Mesendoderm (in vitro differentiated cells): ENCODE data around the gene APOA4.

Source experiments
- DNase-seq: peaks from one replicate; pipeline ENCODE4 v3.0.0; 2013
- H2AK5ac ChIP-seq: 2 replicates; pipeline ENCODE4 v1.6.1; 2013; ENCODE audit warnings: low read length, inconsistent platforms
- H2BK120ac ChIP-seq: 2 replicates; pipeline ENCODE4 v1.6.1; 2013; ENCODE audit warnings: low read depth, mild to moderate bottlenecking, low read length, moderate library complexity, mixed read lengths
- H2BK15ac ChIP-seq: replicated peaks from 2 replicates; pipeline ENCODE4 v1.6.1; 2013; ENCODE audit warnings: low read depth, mild to moderate bottlenecking, moderate library complexity
- H2BK5ac ChIP-seq: 2 replicates; pipeline ENCODE4 v1.6.1; 2013; ENCODE audit warnings: low read length, inconsistent platforms
- H3K18ac ChIP-seq: 2 replicates; pipeline ENCODE4 v1.6.1; 2013; ENCODE audit warnings: mild to moderate bottlenecking, low read length, mixed read lengths
- H3K23ac ChIP-seq: one replicate; pipeline ENCODE4 v1.6.1; 2013; ENCODE audit warnings: low read length
- H3K27ac ChIP-seq: 2 replicates; pipeline ENCODE4 v1.5.1; 2013; ENCODE audit warnings: low read depth, mild to moderate bottlenecking, inconsistent platforms, low read length, moderate library complexity
- H3K27me3 ChIP-seq: 2 replicates; pipeline ENCODE4 v1.6.1; 2013; ENCODE audit warnings: low read length, control low read depth, mild to moderate bottlenecking, inconsistent platforms; ENCODE audit not compliant: insufficient read depth, poor library complexity
- H3K36me3 ChIP-seq: 2 replicates; pipeline ENCODE4 v1.6.1; 2013; ENCODE audit warnings: low read length, inconsistent platforms; ENCODE audit not compliant: control insufficient read depth, insufficient read depth
- H3K4ac ChIP-seq: one replicate; pipeline ENCODE4 v1.6.1; 2013; ENCODE audit warnings: low read depth, mild to moderate bottlenecking, low read length, moderate library complexity
- H3K4me1 ChIP-seq: 2 replicates; pipeline ENCODE4 v1.6.1; 2013; ENCODE audit warnings: low read depth, low read length, inconsistent platforms; ENCODE audit not compliant: control insufficient read depth
- H3K4me2 ChIP-seq: 2 replicates; pipeline ENCODE4 v1.6.1; 2013; ENCODE audit warnings: low read length
- H3K4me3 ChIP-seq: 2 replicates; pipeline ENCODE4 v1.5.1; 2013; ENCODE audit warnings: mild to moderate bottlenecking, low read length
- H3K56ac ChIP-seq: one replicate; pipeline ENCODE4 v1.6.1; 2013; ENCODE audit warnings: low read length
- H3K79me1 ChIP-seq: 2 replicates; pipeline ENCODE4 v1.6.1; 2013; ENCODE audit warnings: low read length, inconsistent platforms
- H3K79me2 ChIP-seq: 2 replicates; pipeline ENCODE4 v1.6.1; 2013; ENCODE audit warnings: mild to moderate bottlenecking, low read length; ENCODE audit not compliant: control insufficient read depth, insufficient read depth
- H3K9ac ChIP-seq: 2 replicates; pipeline ENCODE4 v1.6.1; 2013; ENCODE audit warnings: low read length, inconsistent platforms
- H4K5ac ChIP-seq: one replicate; pipeline ENCODE4 v1.6.1; 2013; ENCODE audit warnings: low read length
- H4K8ac ChIP-seq: one replicate; pipeline ENCODE4 v1.6.1; 2013; ENCODE audit warnings: low read depth, mild to moderate bottlenecking, control low read depth, low read length, moderate library complexity
- WGBS: extraction: QIAGEN DNeasy Blood & Tissue Kit; methylation state at CpG from one replicate; pipeline ENCODE4 v1.1.7; 2013; ENCODE audit warnings: low lambda C conversion rate, missing lambda C conversion rate; ENCODE audit not compliant: insufficient coverage; ENCODE audit errors: extremely low coverage; 5-methylcytosine and 5-hydroxymethylcytosine counted together

APOA4 gene

GRCh38 chr11:116849060-116849459 lies 26.0 kb upstream of the APOA4 start:
- Histone ChIP-seq H3K36me3 (peaks cover 2% of the 10 kb centered on the region), H3K79me1 (no peaks in the 10 kb centered on the region)

GRCh38 chr11:116847612-116848011 lies 24.5 kb upstream of the APOA4 start:
- Histone ChIP-seq H3K79me1 (no peaks in the 10 kb centered on the region), H2BK5ac (no peak overlapping the region), H4K8ac (no peak overlapping the region), H3K27ac (no peak overlapping the region), H2BK120ac (no peak overlapping the region), H2AK5ac (no peak overlapping the region), H3K36me3 (peaks cover 2% of the 10 kb centered on the region), H2BK15ac (no peak overlapping the region), H3K4ac (no peak overlapping the region), H3K56ac (no peak overlapping the region), H3K27me3 (no peaks in the 10 kb centered on the region), H3K79me2 (no peaks in the 10 kb centered on the region), H3K18ac (no peak overlapping the region), H3K4me3 (no peak overlapping the region), H3K23ac (no peak overlapping the region), H3K9ac (no peak overlapping the region), H3K4me1 (no peaks in the 10 kb centered on the region), H3K4me2 (no peak overlapping the region), H4K5ac (no peak overlapping the region)
- no CpG with 5 or more reads among the region's 4 CpGs for WGBS
- no peak for DNase-seq

More at GRCh38 chr11:116849060-116849459, 26.0 kb upstream of the APOA4 start:
- Histone ChIP-seq H3K4me3 (no peak overlapping the region), H3K27me3 (no peaks in the 10 kb centered on the region), H3K4me2 (no peak overlapping the region), H3K4me1 (no peaks in the 10 kb centered on the region), H3K18ac (no peak overlapping the region), H3K23ac (no peak overlapping the region), H4K5ac (no peak overlapping the region), H2BK120ac (no peak overlapping the region), H3K4ac (no peak overlapping the region), H3K79me2 (no peaks in the 10 kb centered on the region), H3K56ac (no peak overlapping the region), H2BK5ac (no peak overlapping the region), H2BK15ac (no peak overlapping the region), H3K9ac (no peak overlapping the region), H2AK5ac (no peak overlapping the region), H4K8ac (no peak overlapping the region), H3K27ac (no peak overlapping the region)
- no CpG with 5 or more reads among the region's 12 CpGs for WGBS
- no peak for DNase-seq

- Histone ChIP-seq H2AK5ac (no peak overlapping the region), H3K27me3 (no peaks in the 10 kb centered on the region), H2BK5ac (no peak overlapping the region), H3K9ac (no peak overlapping the region), H3K79me1 (no peaks in the 10 kb centered on the region), H3K36me3 (peaks cover 2% of the 10 kb centered on the region), H3K27ac (no peak overlapping the region), H3K23ac (no peak overlapping the region), H2BK120ac (no peak overlapping the region), H3K4me3 (no peak overlapping the region), H3K79me2 (no peaks in the 10 kb centered on the region), H3K4me2 (no peak overlapping the region), H4K8ac (no peak overlapping the region), H3K18ac (no peak overlapping the region), H3K4ac (no peak overlapping the region), H3K56ac (no peak overlapping the region), H4K5ac (no peak overlapping the region), H3K4me1 (no peaks in the 10 kb centered on the region), H2BK15ac (no peak overlapping the region)
- WGBS, result no CpG with 5 or more reads among the region's 4 CpGs
- DNase-seq, result no peak
Observed at GRCh38 chr11:116844722-116845121, 21.6 kb upstream of the APOA4 start.

GRCh38 chr11:116843661-116844060 lies 20.6 kb upstream of the APOA4 start:
- Histone ChIP-seq H2BK120ac (no peak overlapping the region), H3K36me3 (peaks cover 2% of the 10 kb centered on the region), H4K8ac (no peak overlapping the region), H3K27ac (no peak overlapping the region), H3K23ac (no peak overlapping the region), H3K56ac (no peak overlapping the region), H3K79me1 (no peaks in the 10 kb centered on the region), H3K27me3 (no peaks in the 10 kb centered on the region), H2BK5ac (no peak overlapping the region), H4K5ac (no peak overlapping the region), H3K4me3 (no peak overlapping the region), H3K18ac (no peak overlapping the region), H3K9ac (no peak overlapping the region), H2AK5ac (no peak overlapping the region), H2BK15ac (no peak overlapping the region), H3K4me1 (no peaks in the 10 kb centered on the region), H3K4ac (no peak overlapping the region), H3K4me2 (no peak overlapping the region), H3K79me2 (no peaks in the 10 kb centered on the region)
- no peak for DNase-seq
- WGBS, result no CpG with 5 or more reads among the region's 9 CpGs

GRCh38 chr11:116842909-116843308 lies 19.8 kb upstream of the APOA4 start:
- WGBS, result no CpG with 5 or more reads among the region's 4 CpGs

GRCh38 chr11:116842117-116842516 lies 19.0 kb upstream of the APOA4 start:
- no peak for DNase-seq
- H4K5ac ChIP-seq, result no peak overlapping the region
- H2BK15ac ChIP-seq, result no peak overlapping the region
- no peaks in the 10 kb centered on the region for H3K27me3 ChIP-seq
- peaks cover 2% of the 10 kb centered on the region for H3K36me3 ChIP-seq
- no peak overlapping the region for H3K56ac ChIP-seq
- H3K4ac ChIP-seq, result no peak overlapping the region
- H3K27ac ChIP-seq, result no peak overlapping the region
- no peak overlapping the region for H2BK5ac ChIP-seq
- no peaks in the 10 kb centered on the region for H3K79me2 ChIP-seq
- H3K4me1 ChIP-seq, result peaks cover 6% of the 10 kb centered on the region
- WGBS, result no CpG with 5 or more reads among the region's 4 CpGs
- H3K9ac ChIP-seq, result no peak overlapping the region
- no peak overlapping the region for H3K23ac ChIP-seq
- no peak overlapping the region for H2AK5ac ChIP-seq
- H4K8ac ChIP-seq, result no peak overlapping the region
- no peak overlapping the region for H2BK120ac ChIP-seq
- no peaks in the 10 kb centered on the region for H3K79me1 ChIP-seq
- no peak overlapping the region for H3K18ac ChIP-seq
- H3K4me3 ChIP-seq, result no peak overlapping the region
- H3K4me2 ChIP-seq, result no peak overlapping the region

More at GRCh38 chr11:116842909-116843308, 19.8 kb upstream of the APOA4 start:
- no peaks in the 10 kb centered on the region for H3K27me3 ChIP-seq
- no peak overlapping the region for H2BK15ac ChIP-seq
- no peak overlapping the region for H3K27ac ChIP-seq
- H3K4me2 ChIP-seq, result no peak overlapping the region
- H2BK120ac ChIP-seq, result no peak overlapping the region
- no peak overlapping the region for H3K4ac ChIP-seq
- H3K79me2 ChIP-seq, result no peaks in the 10 kb centered on the region
- H3K36me3 ChIP-seq, result peaks cover 2% of the 10 kb centered on the region
- H2BK5ac ChIP-seq, result no peak overlapping the region
- H3K79me1 ChIP-seq, result no peaks in the 10 kb centered on the region
- DNase-seq, result no peak
- no peak overlapping the region for H3K23ac ChIP-seq
- no peak overlapping the region for H3K4me3 ChIP-seq
- no peak overlapping the region for H3K9ac ChIP-seq
- no peak overlapping the region for H4K8ac ChIP-seq
- peaks cover 2% of the 10 kb centered on the region for H3K4me1 ChIP-seq
- no peak overlapping the region for H4K5ac ChIP-seq
- no peak overlapping the region for H3K56ac ChIP-seq
- no peak overlapping the region for H3K18ac ChIP-seq
- H2AK5ac ChIP-seq, result no peak overlapping the region
